Measurements from ENCODE around the gene CREB3L1.

CREB3L1 gene

DNA sequence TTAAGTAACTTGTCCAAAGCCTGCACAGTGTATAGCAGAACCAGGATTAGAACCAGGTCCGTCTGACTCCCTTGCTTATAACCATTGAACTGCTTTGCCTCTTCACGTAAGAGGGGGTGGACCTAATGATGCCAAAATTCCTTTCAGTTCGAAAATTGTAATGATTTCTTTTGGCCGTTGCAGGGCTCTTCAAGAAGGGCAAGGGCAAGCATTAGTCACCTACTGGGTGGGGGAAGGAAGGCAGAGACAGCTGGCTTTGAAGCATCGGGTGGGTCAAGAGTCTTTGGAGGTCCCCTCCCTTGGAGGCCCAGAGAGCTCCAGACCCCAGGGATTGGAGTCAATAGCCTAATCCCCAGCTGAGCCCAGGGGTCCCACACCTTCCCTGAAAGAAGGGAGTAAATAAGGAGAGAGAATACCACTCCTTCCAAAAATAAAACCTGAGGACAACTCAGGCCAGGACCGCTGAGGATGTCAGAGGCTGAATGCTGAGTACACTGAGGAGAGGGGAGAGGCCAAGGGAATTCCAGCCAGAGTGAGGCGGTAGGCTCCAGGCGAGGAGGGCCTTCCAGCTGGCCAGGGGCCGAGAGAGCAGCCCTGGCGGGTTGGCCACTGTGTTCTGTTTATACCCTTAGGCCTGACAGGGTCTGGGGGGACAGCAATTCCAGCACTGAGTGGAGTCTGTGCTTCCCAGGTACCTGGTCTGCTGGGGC lies 14.1 kb downstream of the CREB3L1 start:
- H3K27ac ChIP-seq (ENCODE audit: low read depth, low read length): peak overlapping the region; percentile 38
- H3K27me3 ChIP-seq (ENCODE audit: control insufficient read depth in 1 of 2, insufficient read depth in 2 of 2, low read length in 2 of 2): no peaks in the 10 kb centered on the region

DNA sequence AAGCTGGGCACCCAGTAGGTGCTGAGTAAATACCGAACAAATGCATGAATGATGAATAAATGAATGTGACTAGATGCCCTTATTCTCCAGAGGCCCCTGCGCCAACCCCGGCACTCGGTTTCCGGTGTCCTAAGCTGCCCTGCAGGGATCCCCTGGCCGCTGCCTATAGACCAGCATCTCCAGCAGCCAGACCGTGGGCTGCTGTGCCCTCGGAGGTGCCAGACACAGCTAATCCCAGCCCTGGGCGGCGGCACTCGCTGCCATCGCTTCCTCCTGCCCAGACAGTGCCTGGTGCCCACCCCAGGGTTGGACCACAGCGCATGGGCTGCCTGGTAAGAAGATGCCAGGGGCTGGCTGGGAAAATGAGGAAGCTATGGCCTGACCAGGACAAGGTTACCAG lies 15.6 kb downstream of the CREB3L1 start:
- Histone ChIP-seq H3K9me3 (ENCODE audit: low read length) (no peaks in the 10 kb centered on the region), H3K27me3 (ENCODE audit: control insufficient read depth in 1 of 2, insufficient read depth in 2 of 2, low read length in 2 of 2) (no peaks in the 10 kb centered on the region), H3K27ac (ENCODE audit: low read depth, low read length) (no peak overlapping the region), H3K9ac (ENCODE audit: low read length) (no peak overlapping the region), H3K36me3 (ENCODE audit: insufficient read depth, low read length) (no peaks in the 10 kb centered on the region), H3K4me1 (ENCODE audit: insufficient read depth, low read length) (peaks cover 51% of the 10 kb centered on the region), H3K4me3 (ENCODE audit: low read depth in 1 of 2, low read length in 2 of 2) (no peak overlapping the region)

More for the DNA sequence above, 14.1 kb downstream of the CREB3L1 start:
- no peaks in the 10 kb centered on the region for H3K9me3 ChIP-seq (ENCODE audit: low read length)
- peaks cover 42% of the 10 kb centered on the region for H3K4me1 ChIP-seq (ENCODE audit: insufficient read depth, low read length)
- H3K36me3 ChIP-seq (ENCODE audit: insufficient read depth, low read length): no peaks in the 10 kb centered on the region
- H3K4me3 ChIP-seq (ENCODE audit: low read depth in 1 of 2, low read length in 2 of 2): no peak overlapping the region
- no peak overlapping the region for H3K9ac ChIP-seq (ENCODE audit: low read length)

DNA sequence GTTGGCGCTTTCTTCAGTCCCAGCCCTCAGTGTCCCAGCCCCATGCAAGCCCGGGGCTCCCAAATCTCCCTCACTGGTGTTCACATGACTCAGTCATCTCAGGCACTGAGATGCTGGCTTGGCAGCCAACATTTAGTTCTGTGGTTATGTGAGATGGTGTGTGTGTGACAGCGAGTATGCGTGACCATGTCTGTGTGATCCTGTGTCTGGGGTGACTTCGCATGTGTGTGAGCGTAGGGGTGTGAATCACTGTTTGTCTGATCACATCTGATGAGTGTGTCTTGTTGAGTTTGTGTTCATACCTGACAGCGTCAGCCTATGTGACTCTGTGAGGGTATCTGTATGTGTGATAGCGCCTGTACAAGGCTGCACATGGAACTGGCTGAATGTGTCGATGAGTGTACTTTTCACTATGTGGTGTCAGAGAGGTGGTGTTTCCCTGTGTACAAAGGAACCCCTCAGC lies 16.2 kb downstream of the CREB3L1 start:
- Histone ChIP-seq H3K36me3 (ENCODE audit: insufficient read depth, low read length) (no peaks in the 10 kb centered on the region), H3K9me3 (ENCODE audit: low read length) (no peaks in the 10 kb centered on the region), H3K4me1 (ENCODE audit: insufficient read depth, low read length) (peaks cover 51% of the 10 kb centered on the region), H3K9ac (ENCODE audit: low read length) (no peak overlapping the region), H3K4me3 (ENCODE audit: low read depth in 1 of 2, low read length in 2 of 2) (no peak overlapping the region), H3K27me3 (ENCODE audit: control insufficient read depth in 1 of 2, insufficient read depth in 2 of 2, low read length in 2 of 2) (no peaks in the 10 kb centered on the region), H3K27ac (ENCODE audit: low read depth, low read length) (no peak overlapping the region)

DNA sequence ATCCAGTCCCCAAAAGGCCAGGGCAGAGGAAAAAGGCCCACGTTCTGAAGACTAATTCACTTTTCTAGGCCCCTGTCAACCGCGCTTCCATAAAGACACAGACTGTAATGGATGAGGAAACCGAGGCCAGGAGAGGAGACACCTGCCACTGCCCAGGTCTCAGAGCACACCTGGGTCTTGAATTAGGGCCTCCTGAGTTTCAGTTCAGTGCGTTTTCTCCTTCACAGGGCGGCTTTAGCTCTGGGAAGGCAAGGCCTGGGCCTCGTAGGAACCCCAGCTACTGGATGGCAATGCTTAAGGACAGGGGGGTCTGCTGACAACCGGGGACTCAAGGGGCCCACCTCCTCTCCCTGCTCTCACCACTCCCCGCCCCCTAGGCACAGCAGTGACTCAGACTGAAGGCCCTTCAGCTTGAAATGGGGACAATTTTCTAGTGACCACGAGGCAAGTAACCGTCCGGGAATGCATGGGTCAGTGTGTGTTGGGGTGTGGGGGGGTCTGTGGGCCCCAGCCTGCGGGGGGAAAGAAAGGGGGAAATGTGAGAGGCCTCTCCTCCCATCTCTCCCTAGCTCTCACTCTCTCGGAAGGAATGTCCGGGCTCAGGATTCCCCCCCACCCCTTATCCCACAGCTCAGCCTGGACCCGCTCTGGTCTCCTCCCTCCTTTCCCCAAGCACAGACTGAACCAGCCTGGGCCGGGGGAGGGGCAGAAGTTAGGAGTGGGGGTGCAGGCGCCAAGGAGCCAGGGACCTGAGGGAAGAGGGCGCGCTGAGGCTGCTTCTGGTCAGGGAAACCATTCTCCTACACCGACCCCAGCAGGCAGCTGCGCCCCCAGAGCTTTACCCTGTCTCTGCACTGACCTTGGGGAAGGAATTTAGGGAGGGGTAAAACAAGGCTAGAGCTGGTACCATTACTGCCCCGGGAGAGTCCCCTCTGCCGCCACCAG lies 17.2 kb downstream of the CREB3L1 start:
- peak overlapping the region; percentile 67 to 70 for H3K4me3 ChIP-seq (ENCODE audit: low read depth in 1 of 2, low read length in 2 of 2)

DNA sequence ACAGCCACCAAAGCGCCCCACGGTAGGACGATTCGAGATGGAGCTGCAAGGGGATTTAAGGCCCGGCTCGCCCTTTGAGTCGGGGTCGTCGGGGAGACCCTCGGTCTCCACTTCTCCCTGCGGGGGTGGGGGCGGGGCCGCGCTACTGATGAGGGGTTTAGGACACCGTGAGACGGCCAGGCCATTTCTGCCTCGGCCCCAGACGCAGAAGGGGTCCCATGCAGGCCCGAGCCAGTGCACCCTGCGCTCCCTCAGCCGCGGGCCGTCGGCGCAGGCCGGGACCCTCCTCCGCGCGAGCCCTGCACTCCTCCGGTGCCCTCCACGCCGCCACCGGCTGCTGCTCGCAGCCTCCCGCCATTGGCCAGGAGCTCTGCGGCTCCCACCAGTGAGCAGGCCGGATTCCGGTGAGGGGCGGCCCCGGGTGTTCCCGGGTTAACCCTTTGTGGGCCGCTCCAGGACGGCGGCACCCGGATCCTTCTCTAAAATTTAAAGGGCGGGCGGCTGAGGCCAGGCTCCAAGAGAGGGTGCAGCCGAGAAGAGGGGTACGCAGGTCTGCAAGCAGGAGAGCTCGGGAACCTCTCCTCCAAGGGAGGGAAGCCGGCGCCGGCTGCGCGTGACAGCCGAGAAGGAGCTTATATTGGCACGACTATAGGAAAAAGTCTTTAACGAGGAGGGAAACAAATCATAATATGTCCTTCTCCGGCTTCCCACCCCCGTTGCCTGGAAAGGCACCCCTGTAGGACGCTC lies 18.0 kb downstream of the CREB3L1 start:
- no peaks in the 10 kb centered on the region for H3K9me3 ChIP-seq (ENCODE audit: low read length)
- H3K4me1 ChIP-seq (ENCODE audit: insufficient read depth, low read length): peaks cover 45% of the 10 kb centered on the region
- no peaks in the 10 kb centered on the region for H3K27me3 ChIP-seq (ENCODE audit: control insufficient read depth in 1 of 2, insufficient read depth in 2 of 2, low read length in 2 of 2)
- peak overlapping the region; percentile 13 for H3K9ac ChIP-seq (ENCODE audit: low read length)
- H3K27ac ChIP-seq (ENCODE audit: low read depth, low read length): peak overlapping the region; percentile 54
- no peaks in the 10 kb centered on the region for H3K36me3 ChIP-seq (ENCODE audit: insufficient read depth, low read length)
- peak overlapping the region; percentile 67 to 70 for H3K4me3 ChIP-seq (ENCODE audit: low read depth in 1 of 2, low read length in 2 of 2)

More for the DNA sequence above, 17.2 kb downstream of the CREB3L1 start:
- peaks cover 51% of the 10 kb centered on the region for H3K4me1 ChIP-seq (ENCODE audit: insufficient read depth, low read length)
- H3K27ac ChIP-seq (ENCODE audit: low read depth, low read length): peak overlapping the region; percentile 54
- H3K27me3 ChIP-seq (ENCODE audit: control insufficient read depth in 1 of 2, insufficient read depth in 2 of 2, low read length in 2 of 2): no peaks in the 10 kb centered on the region
- H3K36me3 ChIP-seq (ENCODE audit: insufficient read depth, low read length): no peaks in the 10 kb centered on the region
- no peaks in the 10 kb centered on the region for H3K9me3 ChIP-seq (ENCODE audit: low read length)
- no peak overlapping the region for H3K9ac ChIP-seq (ENCODE audit: low read length)

DNA sequence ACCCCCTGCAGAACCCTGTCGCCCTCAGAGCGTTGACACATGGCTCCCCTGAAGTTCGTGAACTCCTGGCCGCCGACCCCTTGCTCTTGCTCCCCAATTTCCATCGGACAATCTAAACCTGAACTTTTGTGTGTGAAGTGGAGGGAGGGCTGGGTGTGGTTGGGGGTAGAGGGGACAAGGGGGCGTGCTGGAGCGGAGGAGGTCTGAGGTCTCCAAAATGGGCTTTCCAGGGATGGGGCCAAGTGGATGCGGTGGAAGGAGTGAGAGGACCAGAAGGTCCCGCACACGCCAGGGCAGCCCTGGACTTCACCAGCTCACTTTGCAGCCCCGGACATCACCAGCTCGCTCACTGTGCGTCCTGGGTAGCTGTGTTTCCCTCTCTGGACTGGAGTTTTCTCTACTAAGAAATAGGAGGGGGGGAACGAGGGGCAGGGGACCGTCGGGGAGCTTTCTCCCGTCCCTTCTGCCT lies 18.6 kb downstream of the CREB3L1 start:
- Histone ChIP-seq H3K36me3 (ENCODE audit: insufficient read depth, low read length) (no peaks in the 10 kb centered on the region), H3K4me3 (ENCODE audit: low read depth in 1 of 2, low read length in 2 of 2) (peak overlapping the region; percentile 67 to 70), H3K27ac (ENCODE audit: low read depth, low read length) (peak overlapping the region; percentile 18), H3K27me3 (ENCODE audit: control insufficient read depth in 1 of 2, insufficient read depth in 2 of 2, low read length in 2 of 2) (no peaks in the 10 kb centered on the region), H3K4me1 (ENCODE audit: insufficient read depth, low read length) (peaks cover 39% of the 10 kb centered on the region), H3K9me3 (ENCODE audit: low read length) (no peaks in the 10 kb centered on the region), H3K9ac (ENCODE audit: low read length) (peak overlapping the region; percentile 13)

DNA sequence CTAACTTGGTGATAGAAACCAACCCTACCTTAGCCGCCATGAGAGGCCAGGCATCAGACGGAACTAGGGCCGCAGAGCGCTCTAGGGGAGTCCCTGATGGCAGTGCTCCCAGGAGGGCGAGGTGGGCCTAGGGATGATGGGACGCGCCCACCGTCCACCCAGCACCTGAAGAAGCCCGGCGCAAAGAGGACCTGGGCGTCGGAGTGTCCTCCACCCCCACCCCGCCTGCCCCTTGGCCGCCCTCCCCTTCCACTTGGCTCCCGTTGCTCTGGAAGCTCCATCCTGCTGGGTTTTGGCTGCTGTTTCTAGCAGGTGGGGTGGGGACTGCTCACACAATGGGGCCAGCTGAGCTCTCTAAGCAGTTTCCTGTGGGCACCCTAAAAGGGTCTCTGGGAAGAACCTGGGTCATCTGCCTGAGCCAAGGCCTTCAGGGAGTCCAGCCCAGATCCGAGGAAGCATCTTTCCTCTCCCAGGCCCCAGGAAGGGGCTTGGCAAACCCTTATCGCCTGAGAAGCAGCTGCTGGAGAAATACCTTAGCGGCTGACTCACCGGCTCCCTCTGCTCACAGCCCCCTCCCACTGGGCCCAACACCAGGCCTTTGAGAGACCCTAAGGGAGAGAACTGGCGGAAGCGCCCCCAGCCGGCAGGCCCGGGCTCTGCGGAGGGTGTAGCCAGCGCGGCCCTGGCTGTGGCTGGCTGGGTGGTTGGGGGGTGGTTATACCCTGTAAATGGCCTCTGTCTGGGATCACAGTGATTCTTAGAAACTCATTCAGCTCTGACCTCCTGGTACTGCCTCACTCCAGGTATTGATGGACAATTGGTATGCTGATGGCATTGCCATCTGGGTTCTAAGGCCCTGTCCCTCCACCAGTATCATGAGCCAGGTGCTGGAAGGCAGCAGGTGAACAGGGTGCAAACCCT lies 19.3 kb downstream of the CREB3L1 start:
- Histone ChIP-seq H3K9ac (ENCODE audit: low read length) (peak overlapping the region; percentile 13), H3K27ac (ENCODE audit: low read depth, low read length) (peak overlapping the region; percentile 50), H3K9me3 (ENCODE audit: low read length) (no peaks in the 10 kb centered on the region), H3K4me3 (ENCODE audit: low read depth in 1 of 2, low read length in 2 of 2) (peak overlapping the region; percentile 67 to 70), H3K27me3 (ENCODE audit: control insufficient read depth in 1 of 2, insufficient read depth in 2 of 2, low read length in 2 of 2) (no peaks in the 10 kb centered on the region), H3K36me3 (ENCODE audit: insufficient read depth, low read length) (no peaks in the 10 kb centered on the region), H3K4me1 (ENCODE audit: insufficient read depth, low read length) (peaks cover 32% of the 10 kb centered on the region)

DNA sequence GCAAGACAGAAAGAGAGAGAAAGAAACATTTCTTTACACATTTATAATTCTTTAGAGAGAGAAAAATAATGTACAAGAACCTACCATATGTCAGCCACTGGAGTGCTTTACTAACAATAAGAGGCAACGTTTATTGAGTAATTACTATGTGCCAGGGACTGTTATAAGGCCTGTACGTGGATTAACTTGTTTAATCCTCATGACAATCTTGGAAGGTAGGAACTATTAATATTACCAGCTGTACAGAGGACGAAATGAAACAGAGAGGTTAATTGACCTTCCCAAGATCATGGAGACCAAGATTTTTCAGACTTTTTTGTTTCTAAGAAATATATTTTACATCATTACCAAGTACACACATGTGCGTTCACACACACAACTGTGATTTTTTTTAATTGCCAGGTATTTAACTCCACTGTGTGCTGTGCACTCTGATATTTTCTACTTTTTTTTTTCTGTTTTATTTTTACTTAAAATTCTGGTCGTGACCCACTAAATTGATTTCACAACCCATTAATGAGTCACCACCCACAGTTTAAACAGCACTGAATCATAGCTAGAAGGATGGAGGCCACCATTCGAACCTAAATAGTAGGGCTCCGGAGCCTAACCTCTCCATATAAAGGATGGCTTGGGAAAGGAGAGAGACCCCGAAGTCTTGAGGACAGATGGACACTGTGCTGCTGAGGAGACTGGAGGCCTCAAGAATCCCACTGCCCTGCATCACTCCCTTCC lies 21.4 kb downstream of the CREB3L1 start:
- Histone ChIP-seq H3K9ac (ENCODE audit: low read length) (no peak overlapping the region), H3K27me3 (ENCODE audit: control insufficient read depth in 1 of 2, insufficient read depth in 2 of 2, low read length in 2 of 2) (no peaks in the 10 kb centered on the region), H3K9me3 (ENCODE audit: low read length) (no peaks in the 10 kb centered on the region), H3K4me3 (ENCODE audit: low read depth in 1 of 2, low read length in 2 of 2) (no peak overlapping the region), H3K27ac (ENCODE audit: low read depth, low read length) (no peak overlapping the region), H3K4me1 (ENCODE audit: insufficient read depth, low read length) (peaks cover 25% of the 10 kb centered on the region), H3K36me3 (ENCODE audit: insufficient read depth, low read length) (no peaks in the 10 kb centered on the region)

DNA sequence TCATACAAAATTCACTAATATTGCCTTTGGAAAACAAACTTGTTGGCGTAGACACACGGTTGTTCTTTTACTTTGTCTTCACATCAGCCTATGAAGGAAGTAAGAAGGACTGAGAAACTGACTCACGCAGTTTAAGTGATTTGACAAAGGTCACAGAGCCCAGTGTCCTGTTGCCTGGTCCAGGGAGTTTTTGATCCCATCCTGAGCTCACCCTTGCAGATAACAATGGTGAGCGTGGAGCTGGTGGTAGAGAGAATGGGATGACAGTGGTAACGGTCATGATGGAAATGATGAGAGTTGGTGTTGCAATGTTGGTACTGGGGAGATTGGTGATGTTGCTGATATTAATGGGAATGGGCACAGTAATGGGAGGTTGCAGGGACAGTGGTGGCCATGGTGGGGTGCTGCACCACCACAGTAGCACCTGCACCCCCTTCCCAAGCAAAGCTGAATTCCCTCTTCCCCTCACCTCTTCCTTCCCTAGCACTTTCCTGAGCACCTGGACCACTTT lies 22.0 kb downstream of the CREB3L1 start:
- Histone ChIP-seq H3K27me3 (ENCODE audit: control insufficient read depth in 1 of 2, insufficient read depth in 2 of 2, low read length in 2 of 2) (no peaks in the 10 kb centered on the region), H3K36me3 (ENCODE audit: insufficient read depth, low read length) (no peaks in the 10 kb centered on the region), H3K9ac (ENCODE audit: low read length) (no peak overlapping the region), H3K4me3 (ENCODE audit: low read depth in 1 of 2, low read length in 2 of 2) (no peak overlapping the region), H3K9me3 (ENCODE audit: low read length) (no peaks in the 10 kb centered on the region), H3K27ac (ENCODE audit: low read depth, low read length) (no peak overlapping the region), H3K4me1 (ENCODE audit: insufficient read depth, low read length) (peaks cover 22% of the 10 kb centered on the region)

DNA sequence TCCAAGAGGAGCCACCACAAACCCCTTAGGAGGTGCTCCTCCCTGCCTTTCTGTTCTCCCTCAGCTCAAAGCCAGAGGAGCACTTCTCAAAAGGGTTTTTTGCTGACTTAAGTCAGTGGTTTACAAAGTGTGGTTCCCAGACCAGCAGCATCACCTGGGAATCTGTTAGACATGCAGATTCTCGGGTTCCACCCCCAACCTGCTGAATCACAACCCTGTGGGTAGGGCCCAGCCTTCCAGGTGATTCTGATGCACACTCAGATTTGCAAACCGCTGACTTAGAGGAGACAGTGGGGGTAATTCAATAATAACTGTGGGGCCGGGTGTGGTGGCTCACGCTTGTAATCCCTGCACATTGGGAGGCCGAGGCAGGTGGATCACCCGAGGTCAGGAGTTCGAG lies 22.8 kb downstream of the CREB3L1 start:
- H3K27me3 ChIP-seq (ENCODE audit: control insufficient read depth in 1 of 2, insufficient read depth in 2 of 2, low read length in 2 of 2): no peaks in the 10 kb centered on the region
- no peak overlapping the region for H3K9ac ChIP-seq (ENCODE audit: low read length)
- no peaks in the 10 kb centered on the region for H3K9me3 ChIP-seq (ENCODE audit: low read length)
- peaks cover 17% of the 10 kb centered on the region for H3K4me1 ChIP-seq (ENCODE audit: insufficient read depth, low read length)
- no peak overlapping the region for H3K4me3 ChIP-seq (ENCODE audit: low read depth in 1 of 2, low read length in 2 of 2)
- no peak overlapping the region for H3K27ac ChIP-seq (ENCODE audit: low read depth, low read length)
- no peaks in the 10 kb centered on the region for H3K36me3 ChIP-seq (ENCODE audit: insufficient read depth, low read length)

Data from muscle layer of colon (tissue), 2 donors.